B cell (primary cell): ENCODE measurements around the gene STX10. TPM values are rescaled to one million over a fixed set of nuclear protein-coding genes. Genes with fewer than 3 reads are reported as not detected.

Experiments used
- ATAC-seq: fragments of 200-7000 bp; cut with Tn5 transposase; one replicate; pipeline ENCODE4 v1.10.0; 2021; ENCODE audit warnings: low read depth, mild to moderate bottlenecking, moderate number of reproducible peaks, moderate library complexity
- CTCF ChIA-PET: fragments of 350-600 bp; sonication (Branson Sonifier 250); formaldehyde crosslinking; loops from one replicate; lab custom pipeline; 2021; ENCODE audit warnings: antibody characterized with exemption, inconsistent platforms; lab: Charles Lee
- POLR2A ChIA-PET: fragments of 350-600 bp; sonication (Branson Sonifier 250); formaldehyde crosslinking; loops from one replicate; lab custom pipeline; 2021; ENCODE audit warnings: antibody characterized with exemption; lab: Charles Lee
- DNase-seq: peaks from one replicate; pipeline ENCODE4 v3.0.0; 2013
- H2AFZ ChIP-seq: 2 replicates; pipeline ENCODE4 v1.6.1; 2012; ENCODE audit warnings: mild to moderate bottlenecking, low read depth, low read length; ENCODE audit not compliant: insufficient read depth, poor library complexity, severe bottlenecking
- H3K27ac ChIP-seq, 2 donors: 1 replicate in 1 of 2; 2 replicates in 1 of 2; pipeline ENCODE4 v1.5.1; 2012 to 2013; ENCODE audit warnings: low read length in 2 of 2, mild to moderate bottlenecking in 2 of 2, moderate library complexity in 1 of 2
- H3K27me3 ChIP-seq, 4 experiments: fragments of 200-600 bp in 1 of 4; sonication (generic) in 1 of 4; replicated peaks in 1 of 4; 1 replicate in 2 of 4; 2 replicates in 2 of 4; pipeline versions ENCODE4 v1.6.1 to v1.7.0; 2013 to 2016; ENCODE audit warnings: low read length in 3 of 4, mild to moderate bottlenecking in 2 of 4, mixed read lengths in 1 of 4, moderate library complexity in 1 of 4; ENCODE audit not compliant: insufficient read depth in 4 of 4, control insufficient read depth in 3 of 4; ENCODE audit errors: control extremely low read depth in 1 of 4
- H3K36me3 ChIP-seq, 2 experiments: replicated peaks in 1 of 2; 1 replicate in 1 of 2; 2 replicates in 1 of 2; pipeline versions ENCODE4 v1.6.1 to v1.7.1; 2013; ENCODE audit warnings: low read length in 1 of 2; ENCODE audit not compliant: insufficient read depth in 2 of 2, control insufficient read depth in 1 of 2; ENCODE audit errors: control extremely low read depth in 1 of 2, extremely low read depth in 1 of 2
- H3K4me1 ChIP-seq, 2 donors: fragments of 200-600 bp in 1 of 2; sonication (generic) in 1 of 2; 1 replicate in 1 of 2; 2 replicates in 1 of 2; pipeline versions ENCODE4 v1.5.1 to v1.6.1; 2013 to 2017; ENCODE audit warnings: low read length in 2 of 2; ENCODE audit not compliant: control insufficient read depth in 2 of 2, insufficient read depth in 2 of 2
- H3K4me2 ChIP-seq: replicated peaks from 2 replicates; pipeline ENCODE3; 2012; ENCODE audit warnings: mild to moderate bottlenecking, low read depth, low read length; ENCODE audit not compliant: poor library complexity, severe bottlenecking
- H3K4me3 ChIP-seq, 5 experiments: fragments of 200-600 bp in 1 of 5; sonication (generic) in 1 of 5; 1 replicate in 3 of 5; 2 replicates in 2 of 5; pipeline versions ENCODE4 v1.5.1 to v1.7.0; 2011 to 2016; ENCODE audit warnings: low read length in 4 of 5, mild to moderate bottlenecking in 4 of 5, low read depth in 2 of 5, control low read depth in 1 of 5, moderate library complexity in 1 of 5; ENCODE audit not compliant: insufficient read depth in 1 of 5; ENCODE audit errors: control extremely low read depth in 1 of 5, extremely low read depth in 1 of 5
- H3K79me2 ChIP-seq: fragments of 200-600 bp; sonication (generic); one replicate; pipeline ENCODE4 v1.6.0; 2016; ENCODE audit warnings: low read length; ENCODE audit not compliant: control insufficient read depth, insufficient read depth
- H3K9ac ChIP-seq: fragments of 200-600 bp; sonication (generic); 2 replicates; pipeline ENCODE4 v1.6.1; 2017; ENCODE audit warnings: mild to moderate bottlenecking, low read length, moderate library complexity
- H3K9me3 ChIP-seq, 3 donors: one replicate each; pipeline versions ENCODE4 v1.6.1 to v1.7.1; 2013; ENCODE audit warnings: low read length in 2 of 3; ENCODE audit not compliant: control insufficient read depth in 2 of 3, insufficient read depth in 1 of 3; ENCODE audit errors: control extremely low read depth in 1 of 3
- H4K20me1 ChIP-seq: 2 replicates; pipeline ENCODE4 v1.6.0; 2012; ENCODE audit warnings: mild to moderate bottlenecking, low read length; ENCODE audit not compliant: insufficient read depth, control insufficient read depth, poor library complexity, severe bottlenecking
- H3K27ac Mint-ChIP-seq: one replicate; pipeline ENCODE4 v1.8.0; 2021; ENCODE audit warnings: mixed read lengths
- H3K27me3 Mint-ChIP-seq: one replicate; pipeline ENCODE4 v1.8.0; 2021; ENCODE audit warnings: mixed read lengths
- H3K4me1 Mint-ChIP-seq: one replicate; pipeline ENCODE4 v1.8.0; 2021; ENCODE audit warnings: mixed read lengths
- H3K4me3 Mint-ChIP-seq: one replicate; pipeline ENCODE4 v1.8.0; 2021; ENCODE audit warnings: mixed read lengths
- H3K9me3 Mint-ChIP-seq: one replicate; pipeline ENCODE4 v1.8.0; 2022; ENCODE audit warnings: mixed read lengths; ENCODE audit not compliant: insufficient read depth
- CTCF ChIP-seq: fragments of 200-600 bp; IDR thresholded peaks from one replicate; pipeline ENCODE4 v1.8.0; 2022; ENCODE audit warnings: antibody characterized with exemption, mild to moderate bottlenecking
- EZH2 ChIP-seq: IDR thresholded peaks from 2 replicates; pipeline ENCODE4 v1.6.1; 2012; ENCODE audit warnings: borderline replicate concordance, low read depth, mild to moderate bottlenecking, moderate library complexity, low read length; ENCODE audit not compliant: insufficient read depth, poor library complexity, severe bottlenecking
- WGBS: methylation state at CpG from one replicate; pipeline ENCODE4 v1.1.5; 2013; ENCODE audit warnings: missing lambda C conversion rate; ENCODE audit not compliant: insufficient coverage; 5-methylcytosine and 5-hydroxymethylcytosine counted together
- intact Hi-C: fragments of 100-400 bp; cut with micrococcal nuclease; formaldehyde crosslinking; loops from one replicate; pipeline ENCODE4 v1.10.0; 2022
- polyA minus RNA-seq: library from RNA; depleted of rRNA, polyadenylated mRNA; stranded (reverse); fragments of >200 nt; gene quantifications from 2 replicates; pipeline ENCODE4 v1.2.3, GENCODE V29; 2012
- polyA plus RNA-seq: library from polyadenylated mRNA; depleted of rRNA; stranded (reverse); fragments of >200 nt; gene quantifications from 2 replicates; pipeline ENCODE4 v1.2.3, GENCODE V29; 2012
- total RNA-seq, 2 donors: library from RNA; stranded (reverse); fragments of 120-200 nt in 1 of 2; gene quantifications; 1 replicate in 1 of 2; 2 replicates in 1 of 2; pipeline versions ENCODE4 v1.2.3 to v1.2.4, GENCODE V29; 2013 to 2022

Gene STX10, protein sequence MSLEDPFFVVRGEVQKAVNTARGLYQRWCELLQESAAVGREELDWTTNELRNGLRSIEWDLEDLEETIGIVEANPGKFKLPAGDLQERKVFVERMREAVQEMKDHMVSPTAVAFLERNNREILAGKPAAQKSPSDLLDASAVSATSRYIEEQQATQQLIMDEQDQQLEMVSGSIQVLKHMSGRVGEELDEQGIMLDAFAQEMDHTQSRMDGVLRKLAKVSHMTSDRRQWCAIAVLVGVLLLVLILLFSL
- total RNA-seq = 48.4 and 59.0 TPM in 2 replicates
- 57.9 TPM for total RNA-seq (2013)
- polyA plus RNA-seq = 147 and 155 TPM in 2 replicates
- 53.9 and 76.9 TPM in 2 replicates for polyA minus RNA-seq

DNA sequence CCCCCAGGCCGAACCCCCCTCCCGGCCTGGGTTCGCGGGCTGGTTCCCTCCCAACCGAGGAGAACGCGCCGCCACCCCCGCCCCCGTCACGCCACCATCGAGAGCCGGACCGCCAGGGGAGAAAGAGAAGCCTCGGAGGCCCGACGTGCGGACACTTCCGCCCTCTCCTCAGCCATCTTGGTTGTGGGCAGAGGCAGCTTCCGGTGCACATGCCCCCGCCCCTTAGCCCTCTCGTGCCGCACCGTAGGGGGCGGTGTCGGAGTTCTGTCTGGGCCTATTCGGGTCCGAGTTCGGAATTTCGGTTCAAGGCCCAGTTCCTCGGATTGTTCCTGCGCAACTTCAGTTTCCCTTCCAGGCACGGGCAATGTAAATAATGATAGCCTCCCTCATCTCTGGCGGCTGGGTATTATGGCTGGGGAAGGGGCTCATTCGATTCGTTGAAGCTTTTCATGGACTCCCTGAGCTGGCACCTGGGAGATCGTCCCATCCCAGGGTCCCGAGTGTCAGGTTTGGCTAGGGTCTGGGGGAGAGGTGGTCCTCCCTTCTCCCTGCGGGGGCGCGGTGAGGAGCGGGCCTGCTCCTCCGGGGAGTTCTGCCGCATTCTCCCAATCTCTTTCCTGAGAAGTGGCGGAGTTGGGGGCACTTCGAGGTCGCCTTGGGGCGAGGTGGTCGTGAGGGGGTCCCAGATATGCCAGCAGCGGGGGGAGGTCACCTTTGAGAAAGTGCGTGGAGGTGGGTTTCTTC is at the start of gene STX10, which contains the start of gene IER2:
Gene STX10 (minus strand): TSS at position 189 of the 744 bp plus-strand sequence. CDS start 202 bp downstream, outside the sequence.
Gene IER2 (plus strand): TSS at position 225 of the 744 bp plus-strand sequence. CDS start 2,776 bp downstream, outside the sequence.
- Histone ChIP-seq H3K79me2 (peaks cover 67% of the 10 kb centered on the region), H4K20me1 (peaks cover 25% of the 10 kb centered on the region), H3K27me3 (no peaks in the 10 kb centered on the region), H3K4me1 (peaks cover 9 to 32% of the 10 kb centered on the region in 2 donors), H3K27ac (peak within 1 kb of the TSS; percentile 87 to 96), H3K9ac (peak within 1 kb of the TSS; percentile 97), H2AFZ (peak within 1 kb of the TSS; percentile 97), H3K4me3 (peak within 1 kb of the TSS; percentile 82 to 100 (median 98)), H3K4me2 (peak within 1 kb of the TSS; percentile 95), H3K36me3 (peaks cover 0 to 11% of the 10 kb centered on the region in 2 experiments), H3K9me3 (no peaks in the 10 kb centered on the region)
- CTCF ChIA-PET = interaction anchor here (0.6 to 2.5 kb wide), 14 partner anchors 18 to 712 kb away, joined by 3 to 32 read pairs (median 4); no protein-coding TSS in a partner anchor
- Mint-ChIP-seq H3K4me1 (peaks cover 33% of the 10 kb centered on the region), H3K9me3 (no peaks in the 10 kb centered on the region), H3K27me3 (no peaks in the 10 kb centered on the region), H3K4me3 (peak within 1 kb of the TSS; percentile 92), H3K27ac (peak within 1 kb of the TSS; percentile 94)
- ATAC-seq = peak; percentile 53
- POLR2A ChIA-PET = interaction anchor here (0.5 to 2.8 kb wide), 11 partner anchors 17 to 362 kb away, joined by 3 to 22 read pairs (median 7); partner anchors contain the start of gene NACC1
- peak; percentile 96 for DNase-seq
- TF ChIP-seq EZH2 (no peak), CTCF (peak; percentile 66)
- WGBS = under 1% methylated on average over 40 of the region's 51 CpGs
- intact Hi-C loops = loop anchor here (1.0 to 5.0 kb wide), 6 partner anchors 16 to 986 kb away; partner anchors contain the start of genes ASF1B and NACC1
